Uterus (tissue), 4 donors: ENCODE data around the gene PXMP4. TPM values are rescaled to one million over a fixed set of nuclear protein-coding genes. Genes with fewer than 3 reads are reported as not detected.

Experiments used
- DNase-seq, 2 donors: peaks; one replicate each; pipeline ENCODE4 v3.0.0-alpha.2; 2019 to 2020
- H3K27ac ChIP-seq, 2 donors: fragments of 200-600 bp; sonication (generic); 1 replicate in 1 of 2; 2 replicates in 1 of 2; pipeline ENCODE4 v1.5.1; 2016 to 2018
- H3K27me3 ChIP-seq, 2 donors: fragments of 200-600 bp; sonication (generic); one replicate each; pipeline ENCODE4 v1.5.1; 2018 to 2019; ENCODE audit warnings: control low read depth in 1 of 2
- H3K36me3 ChIP-seq, 2 donors: fragments of 200-600 bp; sonication (generic); one replicate each; pipeline ENCODE4 v1.5.1; 2019; ENCODE audit warnings: control low read depth in 1 of 2
- H3K4me1 ChIP-seq, 2 donors: fragments of 200-600 bp; sonication (generic); one replicate each; pipeline ENCODE4 v1.5.1; 2018 to 2019; ENCODE audit warnings: control low read depth in 1 of 2
- H3K4me3 ChIP-seq, 2 donors: fragments of 200-600 bp; sonication (generic); 1 replicate in 1 of 2; 2 replicates in 1 of 2; pipeline ENCODE4 v1.5.1; 2018 to 2019; ENCODE audit warnings: mild to moderate bottlenecking in 1 of 2
- H3K9me3 ChIP-seq, 2 donors: fragments of 200-600 bp; sonication (generic); one replicate each; pipeline ENCODE4 v1.5.1; 2019; ENCODE audit warnings: control low read depth in 1 of 2
- CTCF ChIP-seq, 4 experiments: fragments of 200-600 bp in 2 of 4; fragments of 450-650 bp in 2 of 4; sonication (generic) in 2 of 4; IDR thresholded peaks; one replicate each; pipeline ENCODE4 v1.5.1; 2016 to 2019; ENCODE audit warnings: antibody characterized with exemption in 4 of 4, mild to moderate bottlenecking in 2 of 4, moderate library complexity in 1 of 4
- POLR2A ChIP-seq, 2 donors: fragments of 450-650 bp; IDR thresholded peaks; one replicate each; pipeline ENCODE4 v1.6.1; 2016; ENCODE audit warnings: antibody characterized with exemption in 2 of 2, mild to moderate bottlenecking in 1 of 2, moderate library complexity in 1 of 2
- intact Hi-C: fragments of 100-400 bp; cut with DNase I; formaldehyde crosslinking; loops from one replicate; pipeline ENCODE4 v1.15.1; 2023; ENCODE audit warnings: low total_unique reads
- total RNA-seq, 4 donors: library from RNA; depleted of rRNA in 3 of 4; stranded (reverse); fragments of >200 nt in 3 of 4; gene quantifications; one replicate each; pipeline versions ENCODE4 v1.1.0 to v1.2.4, GENCODE V29; 2014 to 2023
- donor health status: DM: yes; HTN: yes; CAD: no.

Gene PXMP4
- total RNA-seq, 4 donors from 2014 or later: 1.8 to 13.8 (median 10.7) TPM

- Histone ChIP-seq H3K9me3 (no peaks in the 10 kb centered on the region), H3K27ac (peak overlapping the region in 1 of 2 donors; percentile 57), H3K36me3 (no peaks in the 10 kb centered on the region), H3K4me1 (peaks cover 0 to 4% of the 10 kb centered on the region in 2 donors), H3K27me3 (no peaks in the 10 kb centered on the region), H3K4me3 (no peak overlapping the region)
- DNase-seq: peak; percentile 24 to 48
- TF ChIP-seq CTCF (IDR thresholded peaks at IDR 0.05): no peak
- no peak for TF ChIP-seq POLR2A (IDR thresholded peaks at IDR 0.05)
- intact Hi-C loops: no loop called here
Measured at GRCh38 chr20:33653900-33654596, 66.1 kb downstream of the PXMP4 start.

GRCh38 chr20:33653218-33653899 lies 66.8 kb downstream of the PXMP4 start:
- Histone ChIP-seq H3K4me1 (peaks cover 0 to 4% of the 10 kb centered on the region in 2 donors), H3K36me3 (no peaks in the 10 kb centered on the region), H3K27me3 (no peaks in the 10 kb centered on the region), H3K4me3 (peak overlapping the region in 1 of 2 donors; percentile 16), H3K27ac (peak overlapping the region in 1 of 2 donors; percentile 57), H3K9me3 (no peaks in the 10 kb centered on the region)
- intact Hi-C loops: no loop called here
- peak; percentile 65 to 82 (median 76) for TF ChIP-seq CTCF (IDR thresholded peaks at IDR 0.05)
- no peak for TF ChIP-seq POLR2A (IDR thresholded peaks at IDR 0.05)
- DNase-seq: peak; percentile 69 to 77

Other genes with a start within 250 kb of the PXMP4 start
- 10 to 100 TPM; 13.6 to 32.4 (median 24.3) TPM for gene CBFA2T2, start 230.2 kb downstream of the PXMP4 start, total RNA-seq
- gene C20orf144, start 58.0 kb downstream of the PXMP4 start, total RNA-seq: not detected
- 1 to 10 TPM in 3 of 4 donors, not detected in 1; 1.4 to 4.4 (median 1.9) TPM for gene ACTL10, start 53.4 kb downstream of the PXMP4 start, total RNA-seq
- 10 to 100 TPM in 3 of 4 donors, 1 to 10 TPM in 1; 5.6 to 44.3 (median 20.4) TPM for gene NECAB3, start 45.9 kb downstream of the PXMP4 start, total RNA-seq
- 1 to 10 TPM in 2 of 4 donors, under 1 TPM in 1, not detected in 1; 0.51 to 7.3 (median 1.5) TPM for gene E2F1, start 33.9 kb downstream of the PXMP4 start, total RNA-seq
- gene ZNF341, start 11.7 kb upstream of the PXMP4 start, total RNA-seq: 1 to 10 TPM; 1.2 to 3.3 (median 2.7) TPM
- 10 to 100 TPM; 48.0 to 73.8 (median 57.9) TPM for gene CHMP4B, start 91.0 kb upstream of the PXMP4 start, total RNA-seq